K562 (cell line): ENCODE measurements around the gene BCAM.

Experiments used
- ARID3A ChIP-seq: IDR thresholded peaks from 2 replicates; pipeline ENCODE4 v1.6.1; 2012; ENCODE audit warnings: low read depth, low read length, improper control_type of control experiment, borderline replicate concordance
- CHD2 ChIP-seq: IDR thresholded peaks from 2 replicates; pipeline ENCODE4 v1.6.1; 2011; ENCODE audit warnings: low read depth, low read length
- NFE2L1 ChIP-seq: fragments of 450-650 bp; IDR thresholded peaks from 2 replicates; pipeline ENCODE4 v1.6.1; 2016; ENCODE audit warnings: missing genetic modification characterization, low read depth, mild to moderate bottlenecking, missing compliant biosample characterization, moderate library complexity, borderline replicate concordance
- PCBP1 ChIP-seq: fragments of 200-400 bp; formaldehyde crosslinking; IDR thresholded peaks from 2 replicates; pipeline ENCODE4 v1.6.1; 2018; ENCODE audit warnings: mild to moderate bottlenecking, low read depth, low read length; ENCODE audit not compliant: poor library complexity, severe bottlenecking
- POLR2A ChIP-seq: fragments of 450-650 bp; conservative IDR thresholded peaks from 2 replicates; pipeline ENCODE4 v1.6.1; 2016
- TAF1 ChIP-seq: IDR thresholded peaks from 2 replicates; pipeline ENCODE4 v1.6.1; 2011; ENCODE audit warnings: mild to moderate bottlenecking, low read length, moderate library complexity; ENCODE audit not compliant: insufficient read depth, control insufficient read depth, severe bottlenecking; ENCODE audit errors: extremely low read depth
- ZNF146 ChIP-seq: IDR thresholded peaks from one replicate; pipeline ENCODE4 v1.6.1; 2018; ENCODE audit warnings: missing compliant biosample characterization; ENCODE audit not compliant: unreplicated experiment
- ZNF253 ChIP-seq: fragments of 250-450 bp; sonication (Bioruptor Pico); conservative IDR thresholded peaks from 2 replicates; pipeline ENCODE4 v1.6.1; 2021; ENCODE audit warnings: mild to moderate bottlenecking
- ZNF76 ChIP-seq: fragments of 250-450 bp; sonication (Bioruptor Pico); IDR thresholded peaks from 2 replicates; pipeline ENCODE4 v1.4.0; 2020; ENCODE audit warnings: mild to moderate bottlenecking, moderate library complexity, borderline replicate concordance
- TF ChIP-seq, protein P1 (sequence below): fragments of 250-450 bp; sonication (Bioruptor Pico); IDR thresholded peaks from 2 replicates; pipeline ENCODE4 v1.4.0; 2020; ENCODE audit warnings: mild to moderate bottlenecking, moderate library complexity

DNA sequence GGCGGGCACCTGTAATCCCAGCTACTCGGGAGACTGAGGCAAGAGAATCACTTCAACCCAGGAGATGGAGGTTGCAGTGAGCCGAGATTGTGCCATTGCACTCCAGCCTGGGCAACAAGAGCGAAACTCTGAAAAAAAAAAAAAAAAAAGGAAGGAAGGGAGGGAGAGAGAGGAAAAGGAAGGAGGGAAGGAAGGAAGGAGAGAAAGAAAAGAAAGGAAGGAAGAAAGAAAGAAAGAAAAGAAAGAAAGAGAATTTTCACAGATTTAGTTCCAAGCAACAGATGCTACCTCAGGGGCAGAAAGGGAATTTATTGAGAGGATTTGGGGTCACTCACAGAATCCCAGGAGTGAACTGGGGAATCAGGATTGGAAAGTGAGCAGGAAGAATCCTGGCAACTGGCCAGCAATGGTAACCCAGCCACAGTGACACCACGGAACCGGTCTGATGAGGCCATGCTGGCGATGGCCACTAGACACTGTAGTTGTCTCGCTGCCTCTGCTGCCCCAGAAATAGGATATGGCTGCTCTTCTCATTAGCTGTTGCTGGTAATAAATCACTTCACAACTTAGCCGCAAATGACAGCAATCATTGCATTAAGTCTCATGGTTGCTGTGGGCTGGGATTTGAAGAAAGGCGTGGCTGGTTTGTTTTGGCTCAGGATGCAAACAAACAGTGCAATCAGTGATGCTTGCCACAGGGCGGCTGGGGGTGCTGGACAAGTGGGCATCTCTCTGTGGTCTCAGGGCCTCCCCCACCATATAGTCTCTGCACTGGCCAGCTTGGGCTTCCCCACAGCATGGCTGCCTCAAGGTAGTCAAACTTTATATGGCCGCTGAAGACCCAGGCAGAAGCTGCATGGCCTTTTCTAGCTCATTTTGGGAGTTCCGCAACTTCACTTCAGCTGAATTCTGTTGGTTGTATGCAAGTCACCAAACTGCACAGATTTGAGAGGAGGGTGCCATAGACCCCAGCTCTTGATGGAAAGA is 5.2 kb upstream of the BCAM start:
- TF ChIP-seq, protein P1, sequence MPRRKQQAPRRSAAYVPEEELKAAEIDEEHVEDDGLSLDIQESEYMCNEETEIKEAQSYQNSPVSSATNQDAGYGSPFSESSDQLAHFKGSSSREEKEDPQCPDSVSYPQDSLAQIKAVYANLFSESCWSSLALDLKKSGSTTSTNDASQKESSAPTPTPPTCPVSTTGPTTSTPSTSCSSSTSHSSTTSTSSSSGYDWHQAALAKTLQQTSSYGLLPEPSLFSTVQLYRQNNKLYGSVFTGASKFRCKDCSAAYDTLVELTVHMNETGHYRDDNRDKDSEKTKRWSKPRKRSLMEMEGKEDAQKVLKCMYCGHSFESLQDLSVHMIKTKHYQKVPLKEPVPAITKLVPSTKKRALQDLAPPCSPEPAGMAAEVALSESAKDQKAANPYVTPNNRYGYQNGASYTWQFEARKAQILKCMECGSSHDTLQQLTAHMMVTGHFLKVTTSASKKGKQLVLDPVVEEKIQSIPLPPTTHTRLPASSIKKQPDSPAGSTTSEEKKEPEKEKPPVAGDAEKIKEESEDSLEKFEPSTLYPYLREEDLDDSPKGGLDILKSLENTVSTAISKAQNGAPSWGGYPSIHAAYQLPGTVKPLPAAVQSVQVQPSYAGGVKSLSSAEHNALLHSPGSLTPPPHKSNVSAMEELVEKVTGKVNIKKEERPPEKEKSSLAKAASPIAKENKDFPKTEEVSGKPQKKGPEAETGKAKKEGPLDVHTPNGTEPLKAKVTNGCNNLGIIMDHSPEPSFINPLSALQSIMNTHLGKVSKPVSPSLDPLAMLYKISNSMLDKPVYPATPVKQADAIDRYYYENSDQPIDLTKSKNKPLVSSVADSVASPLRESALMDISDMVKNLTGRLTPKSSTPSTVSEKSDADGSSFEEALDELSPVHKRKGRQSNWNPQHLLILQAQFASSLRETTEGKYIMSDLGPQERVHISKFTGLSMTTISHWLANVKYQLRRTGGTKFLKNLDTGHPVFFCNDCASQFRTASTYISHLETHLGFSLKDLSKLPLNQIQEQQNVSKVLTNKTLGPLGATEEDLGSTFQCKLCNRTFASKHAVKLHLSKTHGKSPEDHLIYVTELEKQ (CRISPR knock-in tag), result no peak
- TF ChIP-seq ZNF76 (CRISPR knock-in tag) (no peak), ARID3A (no peak), CHD2 (no peak), ZNF253 (CRISPR knock-in tag) (no peak), NFE2L1 (tag) (no peak), PCBP1 (no peak), POLR2A (no peak), ZNF146 (CRISPR knock-in tag) (no peak), TAF1 (no peak)
